IPS-20b (cell line): ENCODE data around the gene IFNGR2.
"Not testable (repeated sequence)": the region's sequence is repeated elsewhere in the genome, so short reads cannot be mapped to it uniquely, and the experiment has no call there.

Source experiments
- H3K27ac ChIP-seq: one replicate; pipeline ENCODE4 v1.5.1; 2013; ENCODE audit warnings: low read length
- H3K27me3 ChIP-seq: 2 replicates; pipeline ENCODE4 v1.6.1; 2013; ENCODE audit warnings: mild to moderate bottlenecking, low read length, inconsistent platforms; ENCODE audit not compliant: insufficient read depth
- H3K36me3 ChIP-seq: 2 replicates; pipeline ENCODE4 v1.6.1; 2013; ENCODE audit warnings: low read depth, mild to moderate bottlenecking, inconsistent platforms, low read length, moderate library complexity; ENCODE audit not compliant: insufficient read depth
- H3K4me1 ChIP-seq: 2 replicates; pipeline ENCODE4 v1.6.1; 2013; ENCODE audit warnings: mild to moderate bottlenecking, control low read depth, inconsistent platforms, low read length, moderate library complexity; ENCODE audit not compliant: insufficient read depth
- H3K4me3 ChIP-seq: 2 replicates; pipeline ENCODE4 v1.5.1; 2013; ENCODE audit warnings: mild to moderate bottlenecking, low read length, inconsistent platforms
- H3K9ac ChIP-seq: 2 replicates; pipeline ENCODE4 v1.6.1; 2013; ENCODE audit warnings: low read depth, mild to moderate bottlenecking, inconsistent platforms, low read length, moderate library complexity
- H3K9me3 ChIP-seq: 2 replicates; pipeline ENCODE4 v1.6.1; 2013; ENCODE audit warnings: mild to moderate bottlenecking, low read depth, low read length, inconsistent platforms; ENCODE audit not compliant: insufficient read depth

IFNGR2 gene

DNA sequence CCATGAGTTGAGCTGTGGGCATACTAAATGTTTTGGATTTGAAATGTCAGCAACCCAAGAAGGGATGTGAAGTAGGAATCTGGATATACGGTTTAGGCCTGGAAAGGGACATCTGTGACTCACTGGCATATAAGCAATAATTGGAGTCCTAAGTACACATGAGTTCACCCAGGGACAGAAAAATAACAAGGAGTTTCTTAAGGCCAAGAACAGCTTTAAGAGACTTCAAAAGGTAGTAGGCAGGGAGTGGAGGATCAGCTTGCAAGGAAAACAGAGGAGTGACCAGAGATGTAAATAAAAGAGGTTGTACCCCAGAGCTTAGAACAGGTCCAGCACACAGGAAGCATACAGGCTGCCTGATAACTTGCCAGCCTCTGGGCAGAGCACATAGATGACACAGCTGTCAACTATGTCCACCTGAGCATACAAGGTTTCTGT, 48.4 kb downstream of the IFNGR2 start:
- H3K4me3 ChIP-seq: no peak overlapping the region
- H3K4me1 ChIP-seq: no peaks in the 10 kb centered on the region; the same call in 1 of the 2 replicates
- H3K9me3 ChIP-seq: no peaks in the 10 kb centered on the region
- no peak overlapping the region for H3K27ac ChIP-seq
- H3K9ac ChIP-seq: no peak overlapping the region
- peaks cover 5% of the 10 kb centered on the region; the same call in 1 of the 2 replicates for H3K36me3 ChIP-seq
- H3K27me3 ChIP-seq: no peaks in the 10 kb centered on the region

DNA sequence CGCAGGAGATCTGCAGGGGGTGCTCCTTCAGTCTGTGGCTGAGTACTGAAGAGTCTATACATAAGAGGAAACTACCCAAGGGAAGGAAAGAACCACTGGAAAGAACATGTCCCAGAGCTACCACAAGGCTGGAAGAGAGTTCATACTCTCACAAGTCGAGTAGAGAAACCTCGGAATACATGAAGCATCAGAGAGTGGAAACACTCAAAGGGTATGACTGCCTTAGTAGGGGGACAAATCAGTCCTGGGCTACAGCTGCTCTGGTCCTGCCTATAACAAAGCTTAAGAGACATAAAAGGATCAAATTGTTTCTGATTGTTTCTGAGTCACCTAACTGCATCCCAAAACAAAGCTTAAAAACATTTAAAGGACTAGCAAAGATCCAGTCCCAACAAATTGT, 49.1 kb downstream of the IFNGR2 start:
- no peaks in the 10 kb centered on the region; the same call in 1 of the 2 replicates for H3K4me1 ChIP-seq
- peaks cover 5% of the 10 kb centered on the region; the same call in 1 of the 2 replicates for H3K36me3 ChIP-seq
- no peak overlapping the region for H3K9ac ChIP-seq
- H3K9me3 ChIP-seq: no peaks in the 10 kb centered on the region
- no peak overlapping the region for H3K27ac ChIP-seq
- no peak overlapping the region for H3K4me3 ChIP-seq
- H3K27me3 ChIP-seq: no peaks in the 10 kb centered on the region

DNA sequence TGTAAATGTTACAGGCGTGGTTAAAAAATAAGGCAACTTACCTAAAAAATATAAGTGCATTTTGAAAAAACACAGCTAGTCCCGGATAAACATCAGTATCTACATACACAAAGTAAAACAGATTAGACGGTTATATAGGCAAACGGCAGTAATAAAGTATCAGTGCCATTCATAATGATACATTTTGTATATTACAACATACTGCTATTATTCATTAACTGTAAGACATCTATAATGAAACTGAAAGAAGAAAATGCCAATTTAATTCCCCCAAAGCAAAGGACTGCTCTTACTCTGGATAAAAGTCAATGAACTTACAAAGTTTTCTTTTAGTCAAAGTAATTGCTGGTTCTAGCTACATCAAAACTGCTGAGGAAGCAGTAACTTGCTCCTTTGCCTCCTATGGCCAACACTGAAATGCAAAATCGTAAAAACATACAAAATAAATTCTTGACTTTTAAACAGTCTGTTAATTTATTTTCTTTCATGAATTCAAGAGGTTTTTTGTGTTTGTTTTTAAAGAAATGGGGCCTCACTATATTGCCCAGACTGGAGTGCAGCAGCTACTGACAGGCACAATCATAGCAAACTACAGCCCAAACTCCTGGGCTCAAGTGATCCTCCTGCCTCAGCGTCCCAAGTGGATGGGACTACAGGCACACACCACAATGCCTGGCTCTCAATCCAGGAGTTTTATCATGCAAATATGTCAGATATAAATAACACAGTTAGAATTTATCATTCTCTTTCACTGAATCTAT, 52.7 kb downstream of the IFNGR2 start:
- Histone ChIP-seq H3K9ac (no peak overlapping the region), H3K27ac (no peak overlapping the region), H3K4me3 (no peak overlapping the region), H3K27me3 (no peaks in the 10 kb centered on the region), H3K36me3 (peaks cover 5% of the 10 kb centered on the region; the same call in 1 of the 2 replicates), H3K4me1 (no peaks in the 10 kb centered on the region; the same call in 1 of the 2 replicates), H3K9me3 (no peaks in the 10 kb centered on the region)

DNA sequence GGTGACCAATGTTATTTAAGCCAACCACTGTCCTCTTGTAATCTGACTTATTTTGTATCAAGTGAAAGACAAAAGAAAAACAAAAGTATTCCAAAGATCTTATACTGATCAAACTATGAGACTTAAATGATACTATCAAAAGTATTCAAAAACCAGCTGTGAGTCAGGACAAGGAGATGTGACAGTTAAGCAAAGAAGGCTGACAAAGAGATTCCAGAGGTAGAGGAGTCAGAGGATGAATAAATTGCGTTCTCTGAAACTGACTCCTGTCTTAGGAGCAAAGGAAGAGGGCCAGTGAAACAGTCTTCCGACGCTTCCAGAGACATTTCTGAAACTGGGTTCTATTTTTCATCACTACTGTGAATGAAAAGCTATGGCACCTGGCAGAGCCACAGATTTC, 55.6 kb downstream of the IFNGR2 start:
- no peak overlapping the region for H3K9ac ChIP-seq
- H3K4me3 ChIP-seq: no peak overlapping the region
- no peaks in the 10 kb centered on the region; the same call in 1 of the 2 replicates for H3K4me1 ChIP-seq
- H3K27me3 ChIP-seq: no peaks in the 10 kb centered on the region
- H3K36me3 ChIP-seq: peaks cover 8% of the 10 kb centered on the region; the same call in 1 of the 2 replicates
- H3K9me3 ChIP-seq: no peaks in the 10 kb centered on the region
- no peak overlapping the region for H3K27ac ChIP-seq

DNA sequence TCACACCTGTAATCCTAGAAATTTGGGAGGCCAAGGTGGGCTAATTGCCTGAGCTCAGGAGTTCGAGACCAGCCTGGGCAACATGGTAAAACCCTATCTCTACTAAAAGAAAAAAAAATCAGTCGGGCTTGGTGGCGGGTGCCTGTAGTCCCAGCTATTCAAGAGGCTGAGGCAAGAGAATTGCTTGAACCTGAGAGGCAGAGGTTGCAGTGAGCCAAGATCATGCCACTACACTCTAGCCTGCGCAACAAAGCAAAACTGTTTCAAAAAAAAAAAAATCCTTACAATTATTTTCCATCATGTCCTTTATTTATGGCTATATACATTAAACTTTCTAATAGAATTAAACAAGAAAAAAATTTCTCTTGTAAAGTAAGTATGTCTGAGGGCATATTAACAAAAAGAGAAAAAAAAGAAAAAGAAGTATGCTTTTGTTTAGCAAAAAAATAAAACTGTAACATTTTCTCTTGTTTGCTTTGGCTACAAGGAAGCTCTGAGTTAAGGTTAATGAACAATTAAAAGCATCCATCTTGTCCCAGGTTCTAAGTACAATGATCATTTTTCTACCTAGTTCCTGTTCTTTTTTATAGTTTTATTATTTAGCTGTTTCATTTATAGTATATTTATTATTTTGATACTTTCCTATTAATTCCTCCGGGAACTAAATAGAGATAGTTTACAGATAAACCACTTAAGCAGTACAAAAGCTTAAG, 58.5 kb downstream of the IFNGR2 start:
- no peak overlapping the region for H3K27ac ChIP-seq
- no peaks in the 10 kb centered on the region for H3K27me3 ChIP-seq
- 0 out of 2 replicates have a peak, but pooled peaks cover 3% of the 10 kb centered on the region for H3K36me3 ChIP-seq
- no peak overlapping the region for H3K4me3 ChIP-seq
- no peaks in the 10 kb centered on the region for H3K4me1 ChIP-seq
- no peak overlapping the region for H3K9ac ChIP-seq
- no peaks in the 10 kb centered on the region for H3K9me3 ChIP-seq

DNA sequence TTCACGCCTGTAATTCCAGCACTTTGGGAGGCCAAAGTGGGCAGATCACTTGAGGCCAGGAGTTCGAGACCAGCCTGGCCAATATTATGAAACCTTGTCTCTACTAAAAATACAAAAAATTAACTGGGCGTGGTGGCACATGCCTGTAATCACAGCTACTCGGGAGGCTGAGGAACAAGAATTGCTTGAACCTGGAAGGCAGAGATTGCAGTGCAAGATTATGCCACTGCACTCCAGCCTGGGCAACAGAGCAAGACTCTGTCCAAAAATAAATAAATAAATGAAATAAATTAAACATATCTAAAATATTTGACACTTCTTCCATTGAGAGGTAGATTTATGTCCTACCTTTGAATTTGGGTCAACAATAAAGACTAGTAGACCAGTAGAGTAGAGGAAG, 66.0 kb downstream of the IFNGR2 start:
- not testable (repeated sequence) for H3K9me3 ChIP-seq, H3K4me3 ChIP-seq, H3K4me1 ChIP-seq, H3K9ac ChIP-seq, H3K27me3 ChIP-seq, H3K36me3 ChIP-seq, H3K27ac ChIP-seq

DNA sequence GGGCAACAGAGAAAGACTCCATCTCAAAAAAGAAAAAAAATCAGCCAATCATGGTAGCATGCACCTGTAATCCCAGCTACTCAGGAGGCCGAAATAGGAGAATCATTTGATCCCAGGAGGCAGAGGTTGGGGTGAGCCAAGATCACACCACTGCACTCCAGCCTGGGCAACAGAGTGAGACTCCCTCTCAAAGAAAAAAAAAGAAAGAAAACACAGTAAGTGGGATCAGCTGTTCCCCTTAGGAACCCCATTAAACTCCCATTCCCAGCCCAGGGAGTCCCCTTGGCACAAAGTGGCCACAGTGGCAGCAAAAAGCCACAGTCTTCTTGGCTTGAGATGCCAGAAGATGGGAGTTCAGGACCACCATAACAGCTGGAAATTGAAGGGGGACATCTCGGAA, 67.5 kb downstream of the IFNGR2 start:
- Histone ChIP-seq H3K36me3 (no peaks in the 10 kb centered on the region), H3K9me3 (no peaks in the 10 kb centered on the region), H3K27ac (no peak overlapping the region), H3K9ac (no peak overlapping the region), H3K27me3 (no peaks in the 10 kb centered on the region), H3K4me1 (no peaks in the 10 kb centered on the region), H3K4me3 (no peak overlapping the region)

DNA sequence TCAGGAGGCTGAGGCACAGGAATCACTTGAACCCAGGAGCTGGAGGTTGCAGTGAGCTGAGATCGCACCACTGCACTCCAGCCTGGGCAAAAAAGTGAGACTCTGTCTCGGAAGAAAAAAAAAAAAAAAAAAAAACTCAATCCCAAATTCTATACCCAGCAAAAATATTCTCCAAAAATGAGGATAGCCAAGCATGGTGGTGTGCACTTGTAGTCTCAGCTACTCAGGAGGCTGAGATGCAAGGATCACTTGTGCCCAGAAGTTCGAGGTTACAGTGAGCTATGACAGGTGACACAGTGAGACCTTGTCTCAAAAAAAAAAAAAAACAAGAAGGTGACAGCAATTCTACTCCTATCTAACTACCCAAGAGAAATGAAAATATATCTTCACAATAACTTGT, 70.1 kb downstream of the IFNGR2 start:
- peaks cover 2% of the 10 kb centered on the region; the same call in 1 of the 2 replicates for H3K4me1 ChIP-seq
- no peak overlapping the region for H3K27ac ChIP-seq
- H3K4me3 ChIP-seq: no peak overlapping the region
- H3K9me3 ChIP-seq: no peaks in the 10 kb centered on the region
- no peak overlapping the region for H3K9ac ChIP-seq
- peaks cover 2% of the 10 kb centered on the region; the same call in 1 of the 2 replicates for H3K27me3 ChIP-seq
- H3K36me3 ChIP-seq: no peaks in the 10 kb centered on the region

DNA sequence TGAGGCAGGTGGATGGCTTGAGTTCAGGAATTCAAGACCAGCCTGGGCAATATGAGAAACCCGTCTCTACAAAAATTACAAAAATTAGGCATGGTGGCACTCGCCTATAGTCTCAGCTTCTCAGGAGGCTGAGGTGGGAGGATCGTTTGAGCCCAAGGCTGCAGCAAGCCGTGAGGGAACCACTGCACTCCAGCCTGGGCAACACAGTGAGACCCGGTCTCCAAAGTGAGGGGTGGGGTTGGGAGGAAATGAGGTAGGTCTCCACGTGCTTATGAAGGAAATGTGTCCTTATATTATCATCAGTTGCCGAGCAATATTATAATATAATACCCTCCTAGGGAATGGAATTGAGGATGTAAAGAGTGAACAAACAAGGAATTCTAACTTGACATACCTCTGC, 73.9 kb downstream of the IFNGR2 start:
- no peaks in the 10 kb centered on the region for H3K36me3 ChIP-seq
- no peak overlapping the region for H3K9ac ChIP-seq
- H3K27ac ChIP-seq: no peak overlapping the region
- H3K4me1 ChIP-seq: peaks cover 4% of the 10 kb centered on the region; the same call in 1 of the 2 replicates
- peaks cover 17% of the 10 kb centered on the region; the same call in 1 of the 2 replicates for H3K27me3 ChIP-seq
- H3K4me3 ChIP-seq: no peak overlapping the region
- H3K9me3 ChIP-seq: no peaks in the 10 kb centered on the region

DNA sequence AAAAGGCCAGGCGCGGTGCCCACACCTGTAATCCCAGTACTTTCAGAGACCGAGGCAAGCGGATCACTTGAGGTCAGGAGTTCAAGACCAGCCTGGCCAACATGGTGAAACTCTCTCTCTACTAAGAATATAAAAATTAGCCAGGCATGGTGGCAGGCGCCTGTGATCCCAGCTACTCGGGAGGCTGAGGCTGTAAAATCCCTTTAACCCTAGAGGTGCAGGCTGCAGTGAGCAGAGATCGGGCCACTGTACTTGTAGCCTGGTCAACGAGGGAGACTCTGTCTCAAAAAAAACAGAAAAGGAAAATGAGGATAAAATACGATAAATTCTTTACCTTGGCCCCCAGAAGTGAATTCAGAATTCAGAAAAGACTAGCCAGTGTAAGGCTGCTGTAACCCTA, 75.0 kb downstream of the IFNGR2 start:
- no peaks in the 10 kb centered on the region for H3K36me3 ChIP-seq
- H3K4me1 ChIP-seq: peaks cover 4% of the 10 kb centered on the region; the same call in 1 of the 2 replicates
- peak overlapping the region; percentile 92 for H3K4me3 ChIP-seq
- H3K9ac ChIP-seq: peak overlapping the region; percentile 12; the same call in 1 of the 2 replicates
- no peaks in the 10 kb centered on the region for H3K9me3 ChIP-seq
- peaks cover 17% of the 10 kb centered on the region; the same call in 1 of the 2 replicates for H3K27me3 ChIP-seq
- no peak overlapping the region for H3K27ac ChIP-seq

DNA sequence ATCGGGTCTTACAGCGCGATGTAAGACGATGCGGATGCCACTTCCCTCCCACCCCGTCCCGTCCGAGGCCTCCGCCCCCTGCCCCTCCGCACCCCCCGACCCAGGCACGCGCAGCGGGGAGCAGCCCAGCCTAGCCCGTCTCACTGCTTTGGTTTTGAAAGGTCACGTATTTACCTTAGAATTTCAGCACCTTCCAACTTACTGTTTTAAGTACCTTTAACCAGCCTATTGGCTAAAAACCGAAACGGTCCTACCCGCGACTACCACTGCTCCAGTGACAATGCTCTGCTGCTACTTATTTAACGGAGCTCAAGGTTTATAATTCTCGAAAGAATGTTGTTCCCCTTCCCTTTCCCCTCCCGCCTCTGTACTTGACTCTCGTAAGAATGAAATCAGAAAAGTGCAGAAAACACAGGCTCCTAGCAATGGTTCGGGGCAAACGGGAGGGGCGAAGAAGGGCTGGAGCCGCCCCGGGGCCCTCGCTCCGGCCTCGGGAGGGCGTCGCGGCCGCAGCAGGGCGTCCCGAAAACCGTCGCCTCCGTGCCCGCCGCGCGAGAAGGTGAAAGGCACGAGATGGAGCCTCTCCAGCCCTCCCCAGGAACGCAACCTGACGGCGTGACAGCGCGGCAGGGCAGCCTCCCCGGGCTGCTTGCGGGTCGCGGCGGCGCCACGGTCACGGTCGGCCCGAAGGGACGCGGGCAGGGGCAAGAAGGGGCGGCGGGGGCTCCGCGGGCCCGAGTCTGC, 75.9 kb downstream of the IFNGR2 start:
- Histone ChIP-seq H3K4me1 (peaks cover 4% of the 10 kb centered on the region; the same call in 1 of the 2 replicates), H3K36me3 (no peaks in the 10 kb centered on the region), H3K27me3 (peaks cover 17% of the 10 kb centered on the region; the same call in 1 of the 2 replicates), H3K27ac (no peak overlapping the region), H3K9ac (peak overlapping the region; percentile 65; the same call in 1 of the 2 replicates), H3K9me3 (no peaks in the 10 kb centered on the region), H3K4me3 (peak overlapping the region; percentile 92)
